ENCODE measurements around the gene SLC8B1.

SLC8B1 gene

DNA sequence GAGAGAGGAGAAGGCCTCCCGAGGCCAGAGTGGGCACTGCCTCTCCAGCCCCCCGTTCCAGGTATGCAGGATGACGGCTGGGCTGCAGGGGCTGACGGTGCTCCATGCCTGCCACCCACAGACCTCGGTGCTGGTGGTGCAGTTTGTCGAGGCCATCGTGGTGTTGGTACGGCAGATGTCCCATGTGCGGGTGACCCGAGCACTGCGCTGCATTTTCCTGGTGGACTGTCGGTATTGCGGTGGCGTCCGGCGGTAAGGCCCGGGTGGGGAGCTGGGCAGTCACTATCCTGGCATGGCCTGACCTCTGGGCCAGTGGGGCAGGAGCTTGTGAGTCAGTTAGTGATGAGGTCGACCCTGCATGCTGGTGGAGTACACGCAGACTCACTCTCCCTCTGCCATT is 66.3 kb downstream of the SLC8B1 start:
- Histone ChIP-seq H4K20me1 (ENCODE audit: insufficient read depth, low read length) (no peaks in the 10 kb centered on the region), H3K27me3 (ENCODE audit: insufficient read depth, low read length) (no peaks in the 10 kb centered on the region), H3K4me3 (ENCODE audit: low read depth, low read length, poor library complexity, severe bottlenecking) (no peak overlapping the region), H3K4me2 (ENCODE audit: low read length) (no peak overlapping the region), H3K79me2 (ENCODE audit: insufficient read depth, low read length) (no peaks in the 10 kb centered on the region), H2AFZ (ENCODE audit: low read length) (no peak overlapping the region), H3K9me3 (ENCODE audit: low read length) (no peaks in the 10 kb centered on the region), H3K36me3 (ENCODE audit: insufficient read depth, low read length) (peaks cover 94% of the 10 kb centered on the region), H3K27ac (ENCODE audit: low read depth, low read length, poor library complexity, severe bottlenecking) (no peak overlapping the region), H3K9ac (ENCODE audit: low read length) (no peak overlapping the region), H3F3A (ENCODE audit: insufficient read depth, low read length) (no peaks in the 10 kb centered on the region), H3K4me1 (ENCODE audit: insufficient read depth, low read length, severe bottlenecking) (no peaks in the 10 kb centered on the region), H3K9me2 (ENCODE audit: low read depth, low read length) (no peaks in the 10 kb centered on the region)
- TF ChIP-seq, protein P1, sequence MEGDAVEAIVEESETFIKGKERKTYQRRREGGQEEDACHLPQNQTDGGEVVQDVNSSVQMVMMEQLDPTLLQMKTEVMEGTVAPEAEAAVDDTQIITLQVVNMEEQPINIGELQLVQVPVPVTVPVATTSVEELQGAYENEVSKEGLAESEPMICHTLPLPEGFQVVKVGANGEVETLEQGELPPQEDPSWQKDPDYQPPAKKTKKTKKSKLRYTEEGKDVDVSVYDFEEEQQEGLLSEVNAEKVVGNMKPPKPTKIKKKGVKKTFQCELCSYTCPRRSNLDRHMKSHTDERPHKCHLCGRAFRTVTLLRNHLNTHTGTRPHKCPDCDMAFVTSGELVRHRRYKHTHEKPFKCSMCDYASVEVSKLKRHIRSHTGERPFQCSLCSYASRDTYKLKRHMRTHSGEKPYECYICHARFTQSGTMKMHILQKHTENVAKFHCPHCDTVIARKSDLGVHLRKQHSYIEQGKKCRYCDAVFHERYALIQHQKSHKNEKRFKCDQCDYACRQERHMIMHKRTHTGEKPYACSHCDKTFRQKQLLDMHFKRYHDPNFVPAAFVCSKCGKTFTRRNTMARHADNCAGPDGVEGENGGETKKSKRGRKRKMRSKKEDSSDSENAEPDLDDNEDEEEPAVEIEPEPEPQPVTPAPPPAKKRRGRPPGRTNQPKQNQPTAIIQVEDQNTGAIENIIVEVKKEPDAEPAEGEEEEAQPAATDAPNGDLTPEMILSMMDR (IDR thresholded peaks at IDR 0.05; ENCODE audit: low read length), result no peak
- no peak for TF ChIP-seq EZH2 (IDR thresholded peaks at IDR 0.05; ENCODE audit: borderline replicate concordance, low read length)

DNA sequence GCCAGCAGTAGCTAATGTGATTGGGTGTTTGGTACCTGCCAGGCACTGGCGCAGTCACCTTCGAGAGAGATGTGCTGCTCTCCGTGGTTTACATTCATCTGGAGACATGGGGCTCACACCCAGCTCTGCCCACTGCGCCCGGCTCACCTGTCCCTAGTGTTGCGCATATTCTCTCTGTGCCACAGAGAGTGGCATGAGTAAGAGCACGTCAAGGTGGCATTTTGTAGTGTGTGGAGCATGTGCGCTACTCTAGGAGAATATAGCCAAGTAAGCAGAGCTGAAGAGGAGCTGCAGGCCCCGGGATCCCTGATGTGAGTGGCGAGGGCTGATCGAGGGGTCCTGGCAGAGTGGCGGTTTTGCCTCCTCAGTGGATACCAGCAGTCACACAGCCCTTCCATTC is 66.8 kb downstream of the SLC8B1 start:
- no peaks in the 10 kb centered on the region for H3K4me1 ChIP-seq (ENCODE audit: insufficient read depth, low read length, severe bottlenecking)
- no peaks in the 10 kb centered on the region for H3K9me3 ChIP-seq (ENCODE audit: low read length)
- H3K9ac ChIP-seq (ENCODE audit: low read length), result no peak overlapping the region
- no peak overlapping the region for H3K4me2 ChIP-seq (ENCODE audit: low read length)
- no peak overlapping the region for H3K27ac ChIP-seq (ENCODE audit: low read depth, low read length, poor library complexity, severe bottlenecking)
- peaks cover 94% of the 10 kb centered on the region for H3K36me3 ChIP-seq (ENCODE audit: insufficient read depth, low read length)
- H3F3A ChIP-seq (ENCODE audit: insufficient read depth, low read length), result no peaks in the 10 kb centered on the region
- H3K79me2 ChIP-seq (ENCODE audit: insufficient read depth, low read length), result no peaks in the 10 kb centered on the region
- no peak overlapping the region for H3K4me3 ChIP-seq (ENCODE audit: low read depth, low read length, poor library complexity, severe bottlenecking)
- no peak overlapping the region for H2AFZ ChIP-seq (ENCODE audit: low read length)
- no peak for TF ChIP-seq EZH2 (IDR thresholded peaks at IDR 0.05; ENCODE audit: borderline replicate concordance, low read length)
- TF ChIP-seq, protein P1 (IDR thresholded peaks at IDR 0.05; ENCODE audit: low read length), result no peak
- no peaks in the 10 kb centered on the region for H4K20me1 ChIP-seq (ENCODE audit: insufficient read depth, low read length)
- no peaks in the 10 kb centered on the region for H3K27me3 ChIP-seq (ENCODE audit: insufficient read depth, low read length)
- H3K9me2 ChIP-seq (ENCODE audit: low read depth, low read length), result no peaks in the 10 kb centered on the region

DNA sequence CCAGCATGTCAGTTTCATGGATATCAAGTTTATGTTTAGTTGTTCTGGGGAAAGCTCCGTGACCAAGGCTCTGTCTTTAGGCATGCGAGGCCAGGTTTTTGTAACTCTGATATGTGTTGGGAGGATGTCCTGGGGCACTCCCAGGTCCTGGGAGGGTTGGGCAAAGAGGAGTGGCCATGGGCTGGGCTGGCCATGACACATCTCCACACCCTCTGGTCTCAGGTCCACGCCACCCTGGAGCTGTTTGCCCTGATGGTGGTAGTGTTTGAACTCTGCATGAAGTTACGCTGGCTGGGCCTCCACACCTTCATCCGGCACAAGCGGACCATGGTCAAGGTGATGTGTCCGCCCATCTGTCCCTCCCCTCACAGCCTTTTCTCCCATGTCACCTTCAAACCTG is 67.3 kb downstream of the SLC8B1 start:
- TF ChIP-seq, protein P1 (IDR thresholded peaks at IDR 0.05; ENCODE audit: low read length), result no peak
- TF ChIP-seq EZH2 (IDR thresholded peaks at IDR 0.05; ENCODE audit: borderline replicate concordance, low read length), result no peak
- Histone ChIP-seq H4K20me1 (ENCODE audit: insufficient read depth, low read length) (no peaks in the 10 kb centered on the region), H3K4me1 (ENCODE audit: insufficient read depth, low read length, severe bottlenecking) (no peaks in the 10 kb centered on the region), H2AFZ (ENCODE audit: low read length) (no peak overlapping the region), H3K27ac (ENCODE audit: low read depth, low read length, poor library complexity, severe bottlenecking) (no peak overlapping the region), H3K9me2 (ENCODE audit: low read depth, low read length) (no peaks in the 10 kb centered on the region), H3K36me3 (ENCODE audit: insufficient read depth, low read length) (peaks cover 94% of the 10 kb centered on the region), H3K4me2 (ENCODE audit: low read length) (no peak overlapping the region), H3K9ac (ENCODE audit: low read length) (no peak overlapping the region), H3K27me3 (ENCODE audit: insufficient read depth, low read length) (no peaks in the 10 kb centered on the region), H3K4me3 (ENCODE audit: low read depth, low read length, poor library complexity, severe bottlenecking) (no peak overlapping the region), H3K79me2 (ENCODE audit: insufficient read depth, low read length) (no peaks in the 10 kb centered on the region), H3K9me3 (ENCODE audit: low read length) (no peaks in the 10 kb centered on the region), H3F3A (ENCODE audit: insufficient read depth, low read length) (no peaks in the 10 kb centered on the region)
